ENCODE results near the gene LGALS9. TPM values are rescaled to one million over a fixed set of nuclear protein-coding genes. Genes with fewer than 3 reads are reported as not detected.
"Not testable (repeated sequence)": the region's sequence is repeated elsewhere in the genome, so short reads cannot be mapped to it uniquely, and the experiment has no call there.

The LGALS9 gene
- polyA plus RNA-seq, 2 of the 4 experiments (the other 2 are of a cell fraction) = 1.2 to 1.5 TPM

DNA sequence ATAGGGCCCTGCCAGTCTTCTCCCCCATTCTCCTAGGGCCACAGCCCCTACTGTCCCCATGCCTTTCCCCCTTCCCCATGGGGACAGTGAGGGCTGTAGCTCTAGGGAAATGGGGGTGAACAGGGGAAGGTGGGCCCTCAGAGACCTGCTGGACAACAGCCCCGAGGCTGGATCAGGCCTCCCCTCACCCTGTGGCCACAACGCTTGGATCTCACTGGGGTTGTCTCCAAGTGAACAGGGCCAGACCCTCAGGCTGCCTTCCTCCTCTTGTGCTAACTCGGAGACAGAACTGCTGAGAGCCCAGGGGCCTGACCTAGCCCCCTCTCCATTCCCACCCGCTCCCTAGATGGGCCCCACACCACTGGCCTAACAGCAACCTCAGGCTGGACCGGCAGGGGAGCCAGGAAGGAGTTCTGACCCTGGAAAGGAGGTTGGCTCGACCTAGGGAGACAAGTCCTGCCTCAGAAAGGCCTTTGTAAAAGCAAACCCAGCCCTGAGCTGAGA is 41.0 kb downstream of the LGALS9 start:
- POLR2A ChIA-PET; H3K9me3 ChIP-seq; H3K4me2 ChIP-seq; H3K27ac ChIP-seq; H3K4me3 ChIP-seq; ATAC-seq; H3K4me1 ChIP-seq; DNase-seq (ENCODE audit: low read depth in 1 of 2, low spot score in 1 of 2); FAIRE-seq: not testable (repeated sequence)
- 10% methylated on average over 6 of the region's 6 CpGs for WGBS (ENCODE audit: missing lambda C conversion rate)
- CTCF ChIA-PET = interaction anchor here (1.0 to 4.1 kb wide), 5 partner anchors 11 to 85 kb away, joined by 3 to 16 read pairs (median 6); no protein-coding TSS in a partner anchor

DNA sequence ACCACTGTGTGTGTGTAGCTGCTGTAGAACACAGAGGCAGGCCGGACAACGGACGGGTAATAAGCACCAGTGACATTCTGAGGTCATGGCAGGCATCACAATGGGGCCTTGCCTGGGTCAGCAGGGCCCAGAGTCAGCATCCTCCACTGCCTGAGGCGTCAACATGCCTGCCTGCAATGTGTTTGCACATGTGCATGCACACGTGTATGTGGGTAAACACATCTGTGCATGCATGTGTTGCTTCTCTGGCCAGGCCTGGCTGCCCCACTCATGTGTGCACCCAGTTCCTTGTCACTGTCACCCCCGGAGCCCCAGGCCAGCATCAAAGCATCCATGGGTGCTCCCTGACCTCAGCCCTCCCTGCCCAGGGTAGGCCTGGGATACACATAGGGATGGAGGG is 43.3 kb downstream of the LGALS9 start:
- no peak for ATAC-seq
- Histone ChIP-seq H3K4me2 (no peak overlapping the region), H3K4me3 (no peak overlapping the region), H3K9me3 (no peaks in the 10 kb centered on the region), H3K4me1 (no peaks in the 10 kb centered on the region), H3K27ac (no peak overlapping the region)
- ChIA-PET POLR2A (no interaction called here), CTCF (interaction anchor here (0.7 to 3.1 kb wide), 3 partner anchors 19 to 320 kb away, joined by 3 to 15 read pairs (median 3); no protein-coding TSS in a partner anchor)
- DNase-seq (ENCODE audit: low read depth in 1 of 2, low spot score in 1 of 2) = no peak
- 59% methylated on average over 6 of the region's 6 CpGs for WGBS (ENCODE audit: missing lambda C conversion rate)
- FAIRE-seq = no peak
- no peak for TF ChIP-seq POLR2AphosphoS2 (conservative IDR thresholded peaks at IDR 0.05; ENCODE audit: low read length)
- TF ChIP-seq EHF (CRISPR knock-in tag; IDR thresholded peaks at IDR 0.05) = no peak

DNA sequence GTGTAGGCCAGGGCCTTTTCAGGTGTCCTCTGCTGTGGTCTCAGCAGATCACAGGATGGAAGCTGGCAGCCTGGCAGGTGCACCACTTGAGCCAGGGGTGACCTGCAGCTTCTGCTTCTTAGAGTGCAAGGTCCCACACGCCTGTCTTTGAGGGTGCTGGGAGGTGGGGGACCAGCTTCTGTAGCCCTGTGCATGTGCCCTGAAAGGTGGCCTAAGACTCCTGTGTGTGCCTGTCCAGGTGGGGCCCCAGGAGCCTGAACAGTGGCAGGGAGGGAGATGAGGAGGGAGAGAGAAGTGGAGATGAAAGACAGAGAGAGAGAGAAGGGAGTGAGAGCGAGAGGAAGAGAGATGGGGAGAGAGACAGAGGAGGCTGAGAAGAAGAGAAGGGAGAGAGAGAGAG is 46.2 kb downstream of the LGALS9 start:
- CTCF ChIA-PET = interaction anchor here (0.7 to 3.1 kb wide), 5 partner anchors 9 to 203 kb away, joined by 3 to 15 read pairs (median 5); no protein-coding TSS in a partner anchor
- DNase-seq (ENCODE audit: low read depth in 1 of 2, low spot score in 1 of 2) (no peak), ATAC-seq (no peak), FAIRE-seq (no peak)
- Histone ChIP-seq H3K27ac (no peak overlapping the region), H3K9me3 (no peaks in the 10 kb centered on the region), H3K4me2 (no peak overlapping the region), H3K4me3 (no peak overlapping the region), H3K4me1 (no peaks in the 10 kb centered on the region)
- WGBS (ENCODE audit: missing lambda C conversion rate) = 61% methylated on average over 1 of the region's 2 CpGs
- TF ChIP-seq HOXA7 (CRISPR knock-in tag; IDR thresholded peaks at IDR 0.05) = no peak
- TF ChIP-seq, protein P1, sequence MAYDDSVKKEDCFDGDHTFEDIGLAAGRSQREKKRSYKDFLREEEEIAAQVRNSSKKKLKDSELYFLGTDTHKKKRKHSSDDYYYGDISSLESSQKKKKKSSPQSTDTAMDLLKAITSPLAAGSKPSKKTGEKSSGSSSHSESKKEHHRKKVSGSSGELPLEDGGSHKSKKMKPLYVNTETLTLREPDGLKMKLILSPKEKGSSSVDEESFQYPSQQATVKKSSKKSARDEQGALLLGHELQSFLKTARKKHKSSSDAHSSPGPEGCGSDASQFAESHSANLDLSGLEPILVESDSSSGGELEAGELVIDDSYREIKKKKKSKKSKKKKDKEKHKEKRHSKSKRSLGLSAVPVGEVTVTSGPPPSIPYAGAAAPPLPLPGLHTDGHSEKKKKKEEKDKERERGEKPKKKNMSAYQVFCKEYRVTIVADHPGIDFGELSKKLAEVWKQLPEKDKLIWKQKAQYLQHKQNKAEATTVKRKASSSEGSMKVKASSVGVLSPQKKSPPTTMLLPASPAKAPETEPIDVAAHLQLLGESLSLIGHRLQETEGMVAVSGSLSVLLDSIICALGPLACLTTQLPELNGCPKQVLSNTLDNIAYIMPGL (CRISPR knock-in tag; IDR thresholded peaks at IDR 0.05; ENCODE audit: borderline replicate concordance) = no peak
- TF ChIP-seq MYC (IDR thresholded peaks at IDR 0.05; ENCODE audit: borderline replicate concordance, low read length) = no peak
- no peak for TF ChIP-seq PHF8 (IDR thresholded peaks at IDR 0.05; ENCODE audit: borderline replicate concordance, low read depth)
- no peak for TF ChIP-seq NFE2L2 (conservative IDR thresholded peaks at IDR 0.05; ENCODE audit: low read length)
- TF ChIP-seq, protein P2, sequence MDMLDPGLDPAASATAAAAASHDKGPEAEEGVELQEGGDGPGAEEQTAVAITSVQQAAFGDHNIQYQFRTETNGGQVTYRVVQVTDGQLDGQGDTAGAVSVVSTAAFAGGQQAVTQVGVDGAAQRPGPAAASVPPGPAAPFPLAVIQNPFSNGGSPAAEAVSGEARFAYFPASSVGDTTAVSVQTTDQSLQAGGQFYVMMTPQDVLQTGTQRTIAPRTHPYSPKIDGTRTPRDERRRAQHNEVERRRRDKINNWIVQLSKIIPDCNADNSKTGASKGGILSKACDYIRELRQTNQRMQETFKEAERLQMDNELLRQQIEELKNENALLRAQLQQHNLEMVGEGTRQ (IDR thresholded peaks at IDR 0.05) = no peak
- TF ChIP-seq ZC3H11A (IDR thresholded peaks at IDR 0.05) = no peak
- TF ChIP-seq FOSL2 (IDR thresholded peaks at IDR 0.05) = no peak
- no peak for TF ChIP-seq FOSL2 (CRISPR knock-in tag; IDR thresholded peaks at IDR 0.05)
- no peak for TF ChIP-seq CEBPB (IDR thresholded peaks at IDR 0.05)
- TF ChIP-seq EP300 (IDR thresholded peaks at IDR 0.05) = no peak
- TF ChIP-seq TP53 (CRISPR knock-in tag; IDR thresholded peaks at IDR 0.05) = no peak
- no peak for TF ChIP-seq RNF2 (IDR thresholded peaks at IDR 0.05; ENCODE audit: borderline replicate concordance, low read depth)
- no peak for TF ChIP-seq JUNB (IDR thresholded peaks at IDR 0.05)
- no peak for TF ChIP-seq RAD21 (conservative IDR thresholded peaks at IDR 0.05 in 1 of 2, IDR thresholded peaks at IDR 0.05 in 1 of 2)
- no peak for TF ChIP-seq FOSB (CRISPR knock-in tag; IDR thresholded peaks at IDR 0.05)
- no peak for TF ChIP-seq ZFP36 (IDR thresholded peaks at IDR 0.05; ENCODE audit: borderline replicate concordance, partially characterized antibody)
- TF ChIP-seq POLR2A (IDR thresholded peaks at IDR 0.05; ENCODE audit: low read length) = no peak
- POLR2A ChIA-PET = no interaction called here

DNA sequence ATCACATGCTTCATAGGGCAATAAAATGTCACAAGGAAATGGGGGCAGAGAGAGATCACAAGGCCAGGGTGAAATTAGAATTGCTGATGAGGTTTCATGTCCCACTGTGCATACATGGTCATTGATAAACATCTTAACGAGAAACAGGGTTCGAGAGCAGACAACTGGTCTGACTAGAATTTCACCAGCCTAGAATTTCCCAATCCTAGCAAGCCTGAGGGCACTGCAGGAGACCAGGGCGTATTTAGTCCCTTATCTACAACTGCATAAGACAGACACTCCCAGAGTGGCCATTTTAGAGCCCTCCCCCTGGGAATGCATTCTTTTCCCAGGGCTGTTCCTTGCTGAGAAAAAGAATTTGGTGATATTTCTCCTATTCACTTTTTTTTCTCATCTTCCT is 55.3 kb downstream of the LGALS9 start:
- ATAC-seq; H3K9me3 ChIP-seq; FAIRE-seq; H3K4me1 ChIP-seq; H3K4me3 ChIP-seq; H3K4me2 ChIP-seq; POLR2A ChIA-PET; DNase-seq (ENCODE audit: low read depth in 1 of 2, low spot score in 1 of 2); H3K27ac ChIP-seq: not testable (repeated sequence)
- WGBS (ENCODE audit: missing lambda C conversion rate) = 3% methylated on average over 3 of the region's 3 CpGs
- CTCF ChIA-PET = interaction anchor here (1.2 to 2.1 kb wide), 2 partner anchors 70 to 71 kb away, joined by 5 read pairs; no protein-coding TSS in a partner anchor
